Stimulated activated CD4-positive, alpha-beta T cell treated with anti-CD3 and anti-CD28 coated beads, TNF-alpha, amount 100 ng/mL, for 1 hour (primary cell): ENCODE data around the gene EXOC7.

Experiments
- DNase-seq, 3 donors: peaks; one replicate each; pipeline ENCODE4 v3.0.0-alpha.2; 2020; ENCODE audit warnings: low read depth in 3 of 3, low spot score in 1 of 3

EXOC7 gene

DNA sequence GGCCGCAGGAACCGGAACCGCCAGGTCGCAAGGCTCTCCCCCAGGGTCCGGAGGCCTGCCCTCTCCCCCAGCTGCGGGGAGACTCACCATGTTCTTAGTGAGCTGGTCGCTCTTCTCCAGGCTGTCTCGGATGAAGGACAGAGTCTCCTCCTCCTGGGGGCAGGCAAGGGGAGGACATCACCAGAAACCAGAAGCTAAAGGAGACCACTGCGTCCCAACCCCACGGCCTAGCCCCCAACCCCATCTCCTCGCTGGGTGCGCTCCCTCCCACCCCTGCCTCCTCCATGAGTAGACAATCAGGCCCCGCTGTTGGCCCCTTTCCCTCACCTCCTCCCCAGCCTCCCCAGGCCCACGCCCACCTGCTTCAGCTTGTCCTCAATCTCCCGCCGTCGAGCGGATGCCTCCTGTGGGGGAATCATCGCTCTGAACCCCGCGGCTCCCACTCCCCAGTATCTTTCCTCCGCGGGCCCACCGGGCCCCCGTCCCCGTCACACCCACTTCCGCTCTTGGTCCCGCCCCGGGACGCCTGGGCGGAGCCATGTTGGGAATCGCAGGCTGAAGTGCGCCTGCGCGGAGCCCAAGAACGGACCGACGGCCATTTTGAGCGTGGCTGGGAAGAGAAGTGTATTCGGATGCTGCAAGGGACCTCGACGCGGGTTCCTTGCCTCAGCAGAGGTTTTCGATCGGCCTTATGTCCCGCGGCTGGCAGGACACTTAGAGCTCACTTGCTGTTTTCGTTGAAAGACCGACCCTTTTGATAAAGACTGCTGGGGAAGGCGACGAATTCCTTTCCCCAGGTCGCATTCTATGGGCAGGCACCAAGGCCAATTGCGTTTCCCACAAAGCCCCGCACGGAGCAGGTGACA, at the start of gene EXOC7:
TSS of gene EXOC7 (minus strand) at position 514 of the 866 bp plus-strand sequence. CDS start at position 419, 95 bp downstream.
- peak; percentile 84 to 92 (median 87) for DNase-seq

DNA sequence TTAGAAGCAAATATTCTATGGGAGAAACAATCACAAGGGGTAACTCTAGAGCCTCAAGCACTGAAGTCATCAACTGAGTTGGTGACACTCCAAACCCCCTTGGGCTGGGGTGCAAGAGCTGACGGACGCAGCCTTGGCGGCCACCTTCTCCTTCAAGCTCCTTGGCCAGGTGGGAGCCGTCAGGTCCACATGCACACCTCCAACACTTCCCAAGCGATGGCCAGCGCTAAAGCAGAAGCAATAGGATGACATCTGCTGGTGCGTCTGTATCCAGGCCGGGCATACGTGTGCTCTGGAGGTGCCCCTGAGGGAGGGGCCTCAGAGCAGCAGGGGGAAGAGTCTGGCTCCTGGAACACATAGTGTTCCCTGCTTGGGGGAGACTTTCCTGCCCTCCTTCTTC, 49.6 kb upstream of the EXOC7 start:
- DNase-seq: no peak

- DNase-seq: no peak
These were observed 49.0 kb upstream of the EXOC7 start for GRCh38 chr17:76152591-76152990.

DNA sequence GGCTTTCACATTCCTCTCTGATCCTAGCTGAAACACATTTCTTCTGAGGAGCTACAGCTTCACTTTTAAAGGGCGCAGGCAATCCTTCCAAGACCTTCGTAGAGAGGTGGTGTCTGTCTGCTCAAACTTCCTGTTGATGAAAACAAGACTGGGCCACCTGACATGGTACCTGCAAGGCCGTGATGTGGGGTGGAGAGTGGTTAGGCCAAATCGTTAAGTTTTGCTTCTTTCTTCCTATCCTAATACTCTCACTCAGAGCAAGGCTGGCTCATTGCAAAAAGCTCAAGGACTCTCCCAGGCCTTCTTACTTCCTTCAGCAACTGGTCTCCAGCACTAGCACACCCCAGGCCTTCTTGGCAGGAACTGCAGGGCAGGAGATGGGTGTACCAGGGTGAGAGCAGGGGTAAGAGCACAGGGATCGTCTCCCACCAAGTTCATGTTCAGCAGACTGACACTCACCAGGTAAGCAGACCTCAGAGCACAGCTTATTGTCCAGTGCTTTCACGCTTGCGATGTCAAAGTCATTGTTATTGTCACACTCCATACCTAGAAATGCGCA, 48.4 kb upstream of the EXOC7 start:
- DNase-seq: no peak

DNA sequence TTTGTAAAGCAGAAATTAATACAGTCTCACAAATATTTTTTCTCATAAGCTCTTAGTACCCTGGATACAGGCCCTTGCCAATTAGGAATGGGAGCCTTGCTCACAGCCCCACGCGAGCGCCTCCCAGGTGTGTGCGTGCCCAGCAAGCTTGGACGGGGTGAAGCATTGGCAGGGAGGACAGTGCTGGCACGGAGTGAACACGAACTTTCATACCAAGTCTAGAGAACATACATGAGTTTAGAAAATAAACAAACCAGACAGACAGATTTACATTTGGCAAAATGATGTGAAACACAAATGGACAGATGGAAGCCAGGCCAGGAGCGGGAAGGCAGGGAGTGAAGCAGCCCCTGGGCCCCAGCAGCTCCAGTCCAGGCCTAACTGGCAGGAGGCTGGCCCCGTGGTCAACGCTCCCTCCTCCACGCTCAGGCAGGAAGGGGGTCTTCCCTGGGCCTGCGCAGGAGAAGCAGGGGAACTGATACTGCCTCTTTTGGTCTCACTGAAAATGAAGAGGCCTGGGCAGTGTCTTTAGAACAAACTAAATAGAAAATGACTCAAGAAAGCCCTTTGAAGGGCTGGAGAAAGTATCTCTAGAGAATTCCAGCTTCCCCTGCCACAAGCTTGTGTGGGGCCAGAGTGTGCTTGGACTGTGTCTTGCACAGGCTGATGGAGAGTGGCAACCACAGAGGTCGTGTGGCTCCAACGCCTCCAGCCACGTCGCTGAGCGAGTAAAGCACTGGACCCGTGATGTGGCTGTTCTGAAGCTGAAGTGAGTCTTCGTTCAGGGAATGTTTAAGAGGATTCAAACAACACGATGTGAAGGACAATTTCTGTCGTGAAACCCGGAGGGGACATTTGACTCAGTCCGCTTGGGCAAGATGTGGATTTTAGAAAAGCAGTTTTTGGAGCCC, 47.4 kb upstream of the EXOC7 start:
- DNase-seq: no peak

- DNase-seq: no peak
These were observed 45.6 kb upstream of the EXOC7 start for GRCh38 chr17:76149214-76149613.

DNA sequence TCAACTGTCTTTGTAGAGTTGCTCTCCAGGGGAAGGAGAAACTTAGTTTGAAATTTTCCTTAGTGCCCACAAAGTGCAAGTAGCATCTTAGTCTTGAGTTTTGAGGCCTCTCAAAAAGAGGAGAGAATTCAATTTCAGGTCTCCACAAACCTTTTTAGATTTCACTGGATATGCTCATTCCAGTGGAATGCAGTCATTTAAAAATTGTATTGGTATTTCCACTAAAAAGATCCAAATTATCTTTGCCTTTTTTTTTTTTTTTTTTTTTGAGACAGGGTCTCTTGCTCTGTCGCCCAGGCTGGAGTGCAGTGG, 44.4 kb upstream of the EXOC7 start:
- DNase-seq: no peak

DNA sequence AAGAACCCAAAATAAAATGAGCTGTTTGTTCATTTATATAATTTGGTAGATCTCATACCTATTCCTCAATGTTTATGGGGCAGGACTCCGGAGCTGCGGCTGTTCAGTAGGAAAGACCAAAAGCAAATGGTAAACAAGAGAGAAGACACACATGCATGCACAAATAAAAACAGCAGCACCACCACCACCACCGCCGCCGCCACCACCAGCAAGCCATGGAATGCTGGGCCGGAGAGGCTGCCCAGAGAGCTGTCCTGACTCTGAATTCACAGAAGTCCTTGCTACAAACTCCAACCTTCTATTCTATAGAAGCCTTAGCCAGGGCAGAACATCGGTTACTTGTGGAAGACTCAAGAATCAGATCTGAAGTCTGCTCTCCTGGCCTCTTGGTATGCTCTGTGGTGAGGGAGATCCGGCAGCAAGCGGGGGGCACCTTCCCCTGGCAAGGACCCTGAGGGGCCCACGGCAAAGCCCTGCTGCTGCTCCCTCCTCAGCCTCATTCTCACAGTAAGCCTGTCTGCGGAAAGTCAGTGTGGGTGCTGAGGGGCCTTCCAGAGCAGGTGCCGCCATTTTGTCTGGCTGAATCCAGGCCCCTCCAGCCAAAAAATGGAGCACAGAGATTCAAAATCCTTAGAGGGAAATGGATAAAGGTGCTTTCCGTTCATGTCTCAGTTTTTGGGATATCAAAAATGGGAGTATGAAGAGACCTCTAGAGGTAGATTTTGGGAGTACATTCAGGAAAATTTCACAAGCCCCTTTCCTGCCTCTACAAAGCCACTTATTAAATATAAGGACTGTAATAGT, 43.8 kb upstream of the EXOC7 start:
- DNase-seq: no peak

DNA sequence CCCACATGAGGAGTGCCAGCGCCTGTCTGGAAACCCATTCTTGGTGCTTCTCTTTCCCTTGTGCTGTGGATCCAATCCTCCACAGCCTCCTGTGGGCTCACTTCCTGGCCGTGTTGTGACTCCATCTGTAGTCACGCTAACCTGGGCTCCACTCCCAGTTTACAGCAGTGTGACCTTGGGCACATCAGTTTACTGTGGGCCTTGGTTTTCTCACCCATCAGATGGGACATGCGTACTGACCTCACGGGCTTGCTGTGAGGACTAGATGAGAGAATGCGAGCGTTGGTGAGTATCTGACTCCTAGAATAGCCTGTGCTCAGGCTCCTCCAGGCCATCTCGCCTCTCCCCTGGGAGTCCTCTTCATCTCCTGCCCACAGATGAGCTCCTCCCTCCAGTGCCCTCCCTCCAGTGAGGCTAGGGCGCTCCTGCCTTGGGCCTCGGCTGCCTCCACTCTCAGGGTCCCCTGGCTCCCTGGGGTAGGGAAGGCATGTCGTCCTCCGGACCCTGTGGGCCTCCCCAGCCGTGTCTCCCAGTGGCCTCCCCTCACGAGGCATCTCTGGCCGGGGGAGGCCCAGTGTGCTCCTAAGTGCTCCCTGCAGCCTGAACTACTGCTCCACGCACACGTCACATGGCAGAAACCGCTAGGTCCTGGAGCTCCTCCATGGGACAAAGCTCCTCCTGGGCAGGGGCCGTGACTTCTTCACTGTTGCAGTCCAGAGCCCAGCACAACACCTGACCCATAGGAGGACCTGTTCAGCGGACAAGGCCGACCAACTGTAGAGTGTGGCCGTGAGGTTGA, 42.7 kb upstream of the EXOC7 start:
- DNase-seq: no peak

DNA sequence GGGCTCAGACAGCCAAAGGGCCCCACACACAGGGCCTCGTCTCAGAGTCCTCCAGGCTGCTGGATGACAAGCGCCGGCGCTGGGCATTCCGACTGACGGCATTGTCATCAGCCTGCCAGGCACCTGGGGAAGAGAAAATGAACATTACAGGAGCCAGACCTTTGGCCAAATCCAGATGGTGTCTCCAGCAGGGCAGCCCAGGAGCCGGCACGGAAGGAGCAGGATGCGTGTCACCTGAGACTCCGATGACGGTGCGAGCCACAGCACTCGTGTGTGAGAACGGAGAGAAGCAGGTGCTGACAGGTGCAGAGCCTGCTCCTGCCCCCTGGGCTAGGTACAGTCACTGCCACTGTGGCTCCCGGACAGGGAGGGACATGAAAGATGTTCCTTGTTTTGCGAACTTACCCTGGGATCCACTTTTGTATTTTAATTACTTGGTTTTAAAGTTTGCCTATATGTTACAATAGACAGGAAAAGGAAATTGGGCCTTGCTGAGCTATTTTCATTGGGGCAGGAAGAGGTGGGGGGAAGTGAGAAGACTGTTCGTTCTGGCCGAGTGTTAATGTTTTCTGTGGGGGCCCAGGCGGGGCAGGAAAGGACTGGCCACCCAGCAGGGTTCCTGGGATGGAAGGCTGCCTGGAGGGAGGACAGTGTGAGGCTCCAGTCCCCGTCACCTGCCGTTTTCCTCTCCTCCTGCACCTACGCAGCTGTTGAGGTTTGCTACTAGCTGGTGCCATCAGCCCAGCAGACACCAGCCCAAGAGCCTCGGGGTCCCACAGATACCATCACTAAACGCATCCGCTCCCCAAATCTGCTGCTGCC, 41.9 kb upstream of the EXOC7 start:
- peak in 1 of 3 donors; percentile 33 for DNase-seq

GRCh38 chr17:76142585-76143041, 39.0 kb upstream of the EXOC7 start:
- DNase-seq: no peak

GRCh38 chr17:76142039-76142584, 38.5 kb upstream of the EXOC7 start:
- DNase-seq: no peak

- peak; percentile 72 to 85 (median 84) for DNase-seq
These were observed 37.8 kb upstream of the EXOC7 start, which contains the start of gene FOXJ1 for GRCh38 chr17:76141212-76142038. Gene FOXJ1, minus strand, starts transcription at chr17:76141245. Its CDS starts 850 bp downstream, at chr17:76140395.

DNA sequence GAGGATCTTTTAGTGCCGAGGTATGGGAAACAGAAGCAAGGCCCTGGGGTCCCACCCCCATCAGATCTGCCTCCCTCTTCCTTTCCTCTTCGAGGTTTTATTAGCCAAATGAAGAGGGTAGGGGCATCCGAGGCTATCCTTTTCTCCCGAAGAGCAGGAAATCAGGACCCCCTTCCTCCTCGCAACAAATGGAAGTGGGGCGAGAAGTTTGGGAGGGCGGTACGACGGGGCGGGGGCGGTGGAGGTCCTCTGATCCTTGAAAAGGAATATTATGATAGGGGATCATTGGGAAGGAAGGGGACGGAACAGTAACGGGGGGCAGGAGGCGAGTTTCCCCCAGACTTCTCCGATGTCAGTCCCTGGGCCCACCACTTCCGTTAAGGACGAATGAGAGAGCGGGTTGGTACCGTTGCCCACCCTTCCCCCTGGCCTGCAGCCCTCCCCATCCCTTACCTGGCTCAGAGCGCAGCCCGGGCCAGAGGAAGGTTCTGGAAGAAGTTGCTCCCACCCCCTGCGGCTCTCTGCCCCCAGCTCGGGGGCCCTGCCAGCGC, 37.1 kb upstream of the EXOC7 start:
- no peak for DNase-seq

DNA sequence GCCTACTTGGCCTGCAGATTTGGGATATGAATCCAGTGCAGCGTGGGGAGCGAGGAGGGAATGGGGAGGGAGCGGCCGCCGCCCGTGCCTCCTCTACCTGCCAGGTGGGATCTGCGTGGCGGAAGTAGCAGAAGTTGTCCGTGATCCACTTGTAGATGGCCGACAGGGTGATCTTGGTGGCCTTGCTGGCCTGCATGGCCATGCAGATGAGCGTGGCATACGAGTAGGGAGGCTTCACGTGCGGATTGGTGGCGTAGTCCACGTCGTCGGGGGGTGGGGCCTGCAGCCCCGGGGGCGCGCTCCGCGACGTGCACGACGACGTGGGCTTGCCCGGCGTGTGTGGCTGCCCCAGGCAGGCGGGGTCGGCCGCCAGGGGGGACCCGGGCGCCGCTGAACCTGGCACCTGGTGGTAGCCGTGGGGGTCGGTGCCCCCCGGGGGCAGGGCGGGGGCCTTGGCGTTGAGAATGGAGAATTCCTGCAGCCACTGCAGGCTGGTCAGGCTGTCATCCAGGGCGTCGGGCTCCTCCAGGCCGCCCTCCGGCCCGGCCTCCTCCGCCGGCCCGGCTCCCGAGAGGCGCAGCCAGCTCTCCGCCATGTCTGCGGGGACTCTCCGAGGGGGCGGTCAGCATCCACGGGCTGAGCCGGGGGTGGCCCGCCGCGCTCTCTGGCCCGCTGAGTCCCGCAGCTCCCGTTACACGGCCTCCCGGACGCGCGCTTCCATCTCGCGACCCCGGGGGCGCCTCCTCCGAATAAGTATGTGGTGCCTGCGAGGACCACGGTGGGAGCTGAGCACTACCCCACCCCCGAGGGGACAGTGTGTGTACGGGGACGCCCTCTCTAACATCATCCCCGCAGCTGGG, 36.4 kb upstream of the EXOC7 start:
- DNase-seq: no peak

DNA sequence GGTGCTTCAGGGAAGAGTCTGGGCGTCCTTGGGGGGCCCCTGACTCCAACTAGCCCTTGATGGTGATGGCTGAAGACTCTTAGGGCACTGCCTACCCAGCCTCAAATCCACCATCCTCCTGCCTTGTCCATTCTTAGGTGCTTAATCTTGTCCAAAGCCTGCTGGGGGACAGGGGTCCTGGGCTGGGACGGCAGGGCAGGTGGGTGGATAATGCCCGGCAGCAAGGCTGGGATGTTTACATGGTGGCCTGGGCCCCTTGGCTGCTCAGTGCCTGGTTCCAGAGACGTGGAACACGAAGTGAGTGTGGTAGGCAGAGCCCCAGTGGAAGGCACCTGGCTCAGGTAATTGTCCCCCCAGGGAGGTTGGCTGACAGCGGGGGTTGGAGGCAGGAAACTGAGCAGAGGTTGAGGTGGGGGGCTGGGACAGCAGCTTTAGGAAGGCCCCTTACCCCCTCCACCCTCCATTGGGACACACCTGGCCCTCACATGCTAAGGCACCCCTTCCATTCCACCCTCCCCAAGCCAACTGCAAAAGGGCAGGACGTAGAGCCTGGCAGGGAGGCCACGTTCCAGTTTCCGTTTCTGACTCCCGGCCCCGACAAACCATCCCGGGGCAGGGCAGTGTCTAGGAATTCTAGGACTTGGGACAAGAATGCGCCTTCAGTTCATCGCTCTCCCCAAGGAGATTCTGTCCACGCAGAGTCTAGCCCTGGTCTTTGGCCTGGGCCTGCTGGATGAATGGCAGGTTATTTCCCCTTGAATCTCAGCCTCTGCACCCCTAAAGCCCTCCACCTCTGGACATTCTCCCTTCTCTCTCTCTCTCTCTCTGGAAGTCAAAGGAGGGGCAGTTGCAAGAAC, 35.5 kb upstream of the EXOC7 start:
- no peak for DNase-seq
